GM12878 (cell line): ENCODE results near the gene HYI. TPM values are rescaled to one million over a fixed set of nuclear protein-coding genes. Genes with fewer than 3 reads are reported as not detected.
A peak's percentile ranks its signal among the peaks of the same experiment; 100 is the strongest.

Experiments
- ATAC-seq: fragments of 200-7000 bp; cut with Tn5 transposase; 3 replicates; pipeline ENCODE4 v1.9.1; 2020; ENCODE audit warnings: mild to moderate bottlenecking, moderate library complexity
- BruUV-seq: library from RNA; stranded (reverse); fragments of 400-500 nt; replicated peaks from 2 replicates; lab custom pipeline; 2021; lab: Mats Ljungman, UMichigan
- CTCF ChIA-PET: fragments of 300-600 bp; sonication (Branson Sonifier 250); formaldehyde crosslinking; extraction: SDS; loops from one replicate; lab custom pipeline; 2021; ENCODE audit warnings: inconsistent platforms; lab: Yijun Ruan, JAX
- POLR2A ChIA-PET: fragments of 350-600 bp; formaldehyde crosslinking; extraction: SDS; loops from one replicate; lab custom pipeline; 2021; ENCODE audit warnings: inconsistent platforms; lab: Charles Lee
- RAD21 ChIA-PET: fragments of 300-600 bp; sonication (Branson Sonifier 250); formaldehyde crosslinking; loops from one replicate; lab custom pipeline; 2023; ENCODE audit warnings: antibody characterized with exemption; ENCODE audit not compliant: unreplicated experiment; lab: Charles Lee
- SMC1A ChIA-PET: fragments of 300-600 bp; sonication (Branson Sonifier 250); formaldehyde crosslinking; loops from one replicate; lab custom pipeline; 2023; ENCODE audit not compliant: unreplicated experiment, uncharacterized antibody; lab: Charles Lee
- DNase-seq: peaks from one replicate; pipeline ENCODE4 v3.0.0-alpha.2; 2011; ENCODE audit warnings: low read depth, low spot score
- FAIRE-seq: peaks from 3 replicates; lab custom pipeline; 2011; peaks lifted over from hg19 to GRCh38; lab: Jason Lieb, UNC
- H2AFZ ChIP-seq: 2 replicates; pipeline ENCODE4 v1.6.0; 2011; ENCODE audit warnings: low read depth, low read length, control low read depth; ENCODE audit not compliant: control insufficient read depth
- H3K27ac ChIP-seq: 2 replicates; pipeline ENCODE4 v1.5.1; 2011; ENCODE audit warnings: control low read depth; ENCODE audit not compliant: control insufficient read depth, insufficient read depth
- H3K27me3 ChIP-seq, 2 experiments: replicated peaks in 1 of 2; 2 replicates each; pipeline versions ENCODE4 v1.6.0 to v1.6.1; 2011; ENCODE audit warnings: low read length in 1 of 2; ENCODE audit not compliant: control insufficient read depth in 2 of 2, insufficient read depth in 2 of 2
- H3K36me3 ChIP-seq, 2 experiments: 2 replicates each; pipeline ENCODE4 v1.5.1; 2011; ENCODE audit warnings: low read length in 1 of 2; ENCODE audit not compliant: control insufficient read depth in 2 of 2, insufficient read depth in 2 of 2
- H3K4me1 ChIP-seq: 2 replicates; pipeline ENCODE4 v1.6.1; 2011; ENCODE audit warnings: mild to moderate bottlenecking, low read length, moderate library complexity, mixed read lengths; ENCODE audit not compliant: control insufficient read depth, insufficient read depth
- H3K4me2 ChIP-seq: 2 replicates; pipeline ENCODE4 v1.6.0; 2011; ENCODE audit warnings: control low read depth; ENCODE audit not compliant: control insufficient read depth, insufficient read depth
- H3K4me3 ChIP-seq: fragments of 200-600 bp; sonication (generic); 2 replicates; pipeline ENCODE4 v1.5.1; 2016
- H3K79me2 ChIP-seq: 2 replicates; pipeline ENCODE4 v1.6.0; 2011; ENCODE audit warnings: low read length; ENCODE audit not compliant: control insufficient read depth, insufficient read depth
- H3K9ac ChIP-seq: 2 replicates; pipeline ENCODE4 v1.8.0; 2011; ENCODE audit warnings: low read length, control low read depth, mixed read lengths; ENCODE audit not compliant: control insufficient read depth, insufficient read depth
- H3K9me3 ChIP-seq: replicated peaks from 3 replicates; pipeline ENCODE4 v1.5.1; 2011; ENCODE audit warnings: mild to moderate bottlenecking, low read length; ENCODE audit not compliant: control insufficient read depth, insufficient read depth
- H4K20me1 ChIP-seq: 2 replicates; pipeline ENCODE4 v1.6.0; 2011; ENCODE audit not compliant: control insufficient read depth, insufficient read depth
- CBFB ChIP-seq: IDR thresholded peaks from 2 replicates; pipeline ENCODE4 v1.6.1; 2016; ENCODE audit warnings: antibody characterized with exemption, low read depth
- EP300 ChIP-seq, 2 experiments: fragments of 150-350 bp in 1 of 2; IDR thresholded peaks; 2 replicates each; pipeline ENCODE4 v1.6.1; 2011 to 2012; ENCODE audit warnings: low read depth in 2 of 2, low read length in 2 of 2, borderline replicate concordance in 1 of 2, improper control_type of control experiment in 1 of 2, inconsistent platforms in 1 of 2; ENCODE audit not compliant: control insufficient read depth in 1 of 2
- FOXM1 ChIP-seq: IDR thresholded peaks from 2 replicates; pipeline ENCODE4 v1.6.1; 2012; ENCODE audit warnings: low read depth, mild to moderate bottlenecking, inconsistent platforms, low read length, moderate library complexity
- KLF5 ChIP-seq: fragments of 450-650 bp; IDR thresholded peaks from 2 replicates; pipeline ENCODE4 v1.6.1; 2014; ENCODE audit warnings: mild to moderate bottlenecking; ENCODE audit not compliant: partially characterized antibody
- NFYB ChIP-seq: IDR thresholded peaks from 2 replicates; pipeline ENCODE4 v1.6.1; 2011; ENCODE audit warnings: low read depth, mild to moderate bottlenecking, low read length, improper control_type of control experiment, moderate library complexity; ENCODE audit not compliant: insufficient read depth
- NR2C1 ChIP-seq: fragments of 450-650 bp; IDR thresholded peaks from 2 replicates; pipeline ENCODE4 v1.6.1; 2017; ENCODE audit warnings: antibody characterized with exemption, mild to moderate bottlenecking, moderate library complexity
- RBBP5 ChIP-seq: fragments of 200-600 bp; sonication (generic); conservative IDR thresholded peaks from 2 replicates; pipeline ENCODE4 v1.6.1; 2016
- RELA ChIP-seq: fragments of 450-650 bp; IDR thresholded peaks from 2 replicates; pipeline ENCODE4 v1.8.0; 2014; ENCODE audit warnings: borderline replicate concordance; ENCODE audit not compliant: partially characterized antibody
- TCF3 ChIP-seq: IDR thresholded peaks from 2 replicates; pipeline ENCODE4 v1.6.1; 2012; ENCODE audit warnings: low read depth, mild to moderate bottlenecking, low read length, borderline replicate concordance; ENCODE audit not compliant: insufficient read depth
- ZSCAN29 ChIP-seq: fragments of 450-650 bp; IDR thresholded peaks from 2 replicates; pipeline ENCODE4 v1.6.1; 2017; ENCODE audit warnings: mild to moderate bottlenecking, moderate library complexity
- WGBS: methylation state at CpG from one replicate; pipeline ENCODE4 v1.1.6; 2016; ENCODE audit warnings: low lambda C conversion rate; ENCODE audit not compliant: insufficient replicate concordance, insufficient coverage; ENCODE audit errors: missing lambda C conversion rate; 5-methylcytosine and 5-hydroxymethylcytosine counted together
- in situ Hi-C: fragments of 300-500 bp; cut with MboI; formaldehyde crosslinking; loops from 9 replicates; pipeline ENCODE4 v1.14.3; 2018; ENCODE audit warnings: mixed read lengths
- intact Hi-C: fragments of 100-400 bp; cut with micrococcal nuclease; formaldehyde crosslinking; loops from one replicate; pipeline ENCODE4 v1.14.2; 2022; ENCODE audit not compliant: unreplicated experiment
- polyA plus RNA-seq, 11 experiments: library from polyadenylated mRNA; depleted of rRNA in 4 of 11; unstranded in 6 of 11; stranded (reverse) in 5 of 11; fragments of >200 nt; fragmentation: Nextera tagmentation in 4 of 11; fragmentation: Illumina TruSeq in 1 of 11; extraction: Ambion mirVana in 4 of 11; extraction: Trizol in 1 of 11; gene quantifications; 1 replicate in 1 of 11; 2 replicates in 10 of 11; pipeline versions ENCODE4 v1.2.1 to v1.2.3, GENCODE V29; 2011 to 2016; ENCODE audit warnings: inconsistent platforms in 2 of 11, missing spikeins in 2 of 11, low read depth in 1 of 11
- total RNA-seq, 4 experiments: library from RNA; depleted of rRNA in 3 of 4; stranded (reverse); fragments of >200 nt in 3 of 4; fragmentation: Illumina TruSeq in 1 of 4; extraction: Trizol in 1 of 4; gene quantifications; 2 replicates each; pipeline versions ENCODE4 v1.2.1 to v1.2.3, GENCODE V29; 2013 to 2021

HYI gene
- total and polyA plus RNA-seq, 10 of the 15 experiments (the other 5 are each of a cell fraction or from before 2014, with no cell fraction given) = 0.27 to 5.5 (median 2.0) TPM

GRCh38 chr1:43451701-43452532 lies 1.8 kb downstream of the HYI start:
- RAD21 ChIA-PET = no interaction called here
- Histone ChIP-seq H3K27ac (no peak overlapping the region), H3K27me3 (no peaks in the 10 kb centered on the region), H3K4me3 (no peak overlapping the region), H3K4me2 (no peak overlapping the region), H2AFZ (no peak overlapping the region), H3K79me2 (no peaks in the 10 kb centered on the region), H3K9ac (no peak overlapping the region), H3K36me3 (peaks cover 7 to 21% of the 10 kb centered on the region in 2 experiments; a peak in 3 of 4 replicates), H4K20me1 (no peaks in the 10 kb centered on the region), H3K4me1 (peaks cover 7% of the 10 kb centered on the region), H3K9me3 (no peaks in the 10 kb centered on the region; the same call in 2 of the 3 replicates)
- CTCF ChIA-PET = no interaction called here
- ATAC-seq (no peak), DNase-seq (no peak), FAIRE-seq (no peak)
- TF ChIP-seq CBFB (no peak), ZSCAN29 (no peak), TCF3 (no peak), FOXM1 (no peak), NFYB (no peak), NR2C1 (no peak), EP300 (IDR thresholded peaks at IDR 0.05; ENCODE audit: borderline replicate concordance in 1 of 2, control insufficient read depth in 1 of 2, low read depth in 2 of 2, low read length in 2 of 2) (no peak), RBBP5 (no peak), KLF5 (no peak), RELA (no peak)
- SMC1A ChIA-PET = no interaction called here
- intact Hi-C loops (no loop called here), in situ Hi-C loops (no loop called here)
- WGBS = 88% methylated on average over 22 of the region's 22 CpGs
- POLR2A ChIA-PET = no interaction called here
- BruUV-seq = TSS peak; percentile 90
